HCT116 (cell line): ENCODE data around the gene OR10AD1. TPM values are rescaled to one million over a fixed set of nuclear protein-coding genes. Genes with fewer than 3 reads are reported as not detected.

ENCODE experiments used
- ATAC-seq: fragments of 200-7000 bp; cut with Tn5 transposase; 2 replicates; pipeline ENCODE4 v1.9.1; 2020; ENCODE audit warnings: mild to moderate bottlenecking, moderate library complexity
- BruUV-seq: library from RNA; stranded (reverse); fragments of 400-500 nt; replicated peaks from 2 replicates; lab custom pipeline; 2021; lab: Mats Ljungman, UMichigan
- CTCF ChIA-PET: fragments of 300-600 bp; sonication (Branson Sonifier 250); formaldehyde crosslinking; loops from one replicate; lab custom pipeline; 2021; ENCODE audit warnings: antibody characterized with exemption; lab: Charles Lee
- POLR2A ChIA-PET: fragments of 300-600, 350-600 bp; sonication (Branson Sonifier 250); formaldehyde crosslinking; loops from one replicate; lab custom pipeline; 2021; ENCODE audit warnings: antibody characterized with exemption; lab: Charles Lee
- RAD21 ChIA-PET, 2 experiments: fragments of 300-600 bp; sonication (Branson Sonifier 250); formaldehyde crosslinking; loops; one replicate each; lab custom pipeline; 2023; ENCODE audit warnings: low total read pairs in 2 of 2; ENCODE audit not compliant: uncharacterized antibody in 2 of 2, unreplicated experiment in 2 of 2, low non-redundant PET in 1 of 2; lab: Charles Lee
- DNase-seq: peaks from one replicate; pipeline ENCODE4 v3.0.0-alpha.2; 2010; ENCODE audit warnings: low read depth, low spot score
- H2AFZ ChIP-seq: fragments of 200-600 bp; shearing (Covaris generic), sonication (generic); 2 replicates; pipeline ENCODE4 v1.6.1; 2017; ENCODE audit warnings: low read depth, mixed run types, mixed read lengths, antibody characterized with exemption, low read length; ENCODE audit not compliant: poor library complexity, severe bottlenecking
- H3K27ac ChIP-seq: 2 replicates; pipeline ENCODE4 v1.5.1; 2012; ENCODE audit warnings: low read depth, low read length
- H3K27me3 ChIP-seq: fragments of 200-600 bp; sonication (generic); 2 replicates; pipeline ENCODE4 v1.6.1; 2016; ENCODE audit warnings: mixed run types, low read length, mixed read lengths; ENCODE audit not compliant: insufficient read depth
- H3K36me3 ChIP-seq, 2 experiments: fragments of 200-500 bp in 1 of 2; fragments of 200-600 bp in 1 of 2; sonication (Bioruptor generic) in 1 of 2; sonication (generic) in 1 of 2; 2 replicates each; pipeline versions ENCODE4 v1.5.1 to v1.6.1; 2014 to 2016; ENCODE audit warnings: low read length in 2 of 2, inconsistent platforms in 1 of 2, mixed read lengths in 1 of 2, mixed run types in 1 of 2; ENCODE audit not compliant: insufficient read depth in 2 of 2, control insufficient read depth in 1 of 2
- H3K4me1 ChIP-seq, 2 experiments: fragments of 200-600 bp in 1 of 2; sonication (generic) in 1 of 2; 2 replicates each; pipeline versions ENCODE4 v1.5.1 to v1.6.1; 2012 to 2017; ENCODE audit warnings: low read length in 2 of 2, inconsistent platforms in 1 of 2, mild to moderate bottlenecking in 1 of 2, mixed read lengths in 1 of 2, mixed run types in 1 of 2, moderate library complexity in 1 of 2; ENCODE audit not compliant: insufficient read depth in 2 of 2, control insufficient read depth in 1 of 2
- H3K4me2 ChIP-seq: fragments of 200-600 bp; sonication (generic); 2 replicates; pipeline ENCODE4 v1.6.1; 2017; ENCODE audit warnings: mixed run types, low read length, mixed read lengths
- H3K4me3 ChIP-seq, 2 experiments: fragments of 200-600 bp in 1 of 2; sonication (generic) in 1 of 2; replicated peaks in 1 of 2; 2 replicates each; pipeline ENCODE4 v1.5.1; 2011 to 2016; ENCODE audit warnings: low read length in 2 of 2, control low read depth in 1 of 2, low read depth in 1 of 2, mild to moderate bottlenecking in 1 of 2, mixed read lengths in 1 of 2, mixed run types in 1 of 2
- H3K79me2 ChIP-seq: fragments of 200-600 bp; sonication (generic); 2 replicates; pipeline ENCODE4 v1.6.1; 2017; ENCODE audit warnings: mild to moderate bottlenecking, mixed run types, low read length, moderate library complexity, mixed read lengths; ENCODE audit not compliant: insufficient read depth
- H3K9ac ChIP-seq: fragments of 200-600 bp; sonication (generic); 2 replicates; pipeline ENCODE4 v1.6.1; 2016; ENCODE audit warnings: low read length, mixed read lengths
- H3K9me2 ChIP-seq: fragments of 200-600 bp; sonication (generic), shearing (Covaris generic); 2 replicates; pipeline ENCODE4 v1.6.1; 2017; ENCODE audit warnings: mixed run types, mild to moderate bottlenecking, moderate library complexity; ENCODE audit not compliant: insufficient read depth
- H3K9me3 ChIP-seq, 2 experiments: fragments of 200-500 bp in 1 of 2; fragments of 200-600 bp in 1 of 2; sonication (Bioruptor generic) in 1 of 2; sonication (generic) in 1 of 2; 2 replicates each; pipeline ENCODE4 v1.6.1; 2014 to 2017; ENCODE audit warnings: low read length in 2 of 2, mixed read lengths in 2 of 2, inconsistent platforms in 1 of 2, low read depth in 1 of 2, mild to moderate bottlenecking in 1 of 2, mixed run types in 1 of 2, moderate library complexity in 1 of 2; ENCODE audit not compliant: control insufficient read depth in 1 of 2, insufficient read depth in 1 of 2
- H4K20me1 ChIP-seq: fragments of 200-600 bp; sonication (generic), shearing (Covaris generic); 2 replicates; pipeline ENCODE4 v1.6.1; 2017; ENCODE audit warnings: mixed run types, mild to moderate bottlenecking, moderate library complexity; ENCODE audit not compliant: insufficient read depth
- CBX3 ChIP-seq: IDR thresholded peaks from 2 replicates; pipeline ENCODE4 v1.6.1; 2012; ENCODE audit warnings: low read depth
- EGR1 ChIP-seq: IDR thresholded peaks from 2 replicates; pipeline ENCODE4 v1.6.1; 2012; ENCODE audit warnings: low read depth
- EZH2 ChIP-seq: fragments of 200-600 bp; sonication (generic); IDR thresholded peaks from 2 replicates; pipeline ENCODE4 v1.6.1; 2017; ENCODE audit warnings: antibody characterized with exemption, mixed run types
- FOSL1 ChIP-seq: IDR thresholded peaks from 2 replicates; pipeline ENCODE4 v1.6.1; 2012; ENCODE audit warnings: low read depth
- JUND ChIP-seq: IDR thresholded peaks from 2 replicates; pipeline ENCODE4 v1.6.1; 2012
- REST ChIP-seq: IDR thresholded peaks from 2 replicates; pipeline ENCODE4 v1.6.1; 2012; ENCODE audit warnings: low read depth
- SRF ChIP-seq: IDR thresholded peaks from 2 replicates; pipeline ENCODE4 v1.6.1; 2012; ENCODE audit warnings: low read depth
- TCF7L2 ChIP-seq: IDR thresholded peaks from 2 replicates; pipeline ENCODE4 v1.7.0; 2011; ENCODE audit warnings: borderline replicate concordance, inconsistent platforms; ENCODE audit not compliant: insufficient read depth, insufficient read length; ENCODE audit errors: extremely low read depth
- intact Hi-C: fragments of 100-400 bp; cut with micrococcal nuclease; formaldehyde crosslinking; loops from 2 replicates; pipeline ENCODE4 v1.10.0; 2022
- total RNA-seq: library from RNA; stranded (reverse); gene quantifications from one replicate; pipeline ENCODE4 v1.2.1, GENCODE V29; 2021; ENCODE audit not compliant: unreplicated experiment

Gene OR10AD1
- total RNA-seq, 1 experiment from 2014 or later: not detected

- Histone ChIP-seq H3K79me2 (no peaks in the 10 kb centered on the region), H3K4me3 (no peak overlapping the region), H3K36me3 (no peaks in the 10 kb centered on the region), H3K9me3 (no peaks in the 10 kb centered on the region), H3K27me3 (no peaks in the 10 kb centered on the region), H3K9me2 (no peaks in the 10 kb centered on the region), H2AFZ (no peak overlapping the region), H3K4me1 (peaks cover 5 to 10% of the 10 kb centered on the region in 2 experiments; a peak in 3 of 4 replicates), H3K27ac (no peak overlapping the region), H3K9ac (no peak overlapping the region), H3K4me2 (no peak overlapping the region), H4K20me1 (no peaks in the 10 kb centered on the region)
- BruUV-seq: no TSS peak
- CTCF ChIA-PET: no interaction called here
- ATAC-seq (no peak), DNase-seq (no peak)
- RAD21 ChIA-PET: no interaction called here
- TF ChIP-seq JUND: no peak
- no peak for TF ChIP-seq EZH2
- POLR2A ChIA-PET: no interaction called here
- intact Hi-C loops: loop anchor here (10.0 kb wide), 1 partner anchor 262 kb away; no protein-coding TSS in a partner anchor
Measured at GRCh38 chr12:48192861-48193260, 10.2 kb downstream of the OR10AD1 start.

GRCh38 chr12:48191096-48191495 is 12.0 kb downstream of the OR10AD1 start:
- ATAC-seq: no peak
- POLR2A ChIA-PET: no interaction called here

More at GRCh38 chr12:48191096-48191495, 12.0 kb downstream of the OR10AD1 start:
- no peak for TF ChIP-seq TCF7L2
- TF ChIP-seq SRF: no peak
- TF ChIP-seq CBX3: no peak
- TF ChIP-seq EGR1: no peak
- no peak for TF ChIP-seq FOSL1
- no peak for TF ChIP-seq EZH2
- no peak for TF ChIP-seq REST
- Histone ChIP-seq H3K27me3 (no peaks in the 10 kb centered on the region), H3K27ac (no peak overlapping the region), H3K4me2 (no peak overlapping the region), H3K36me3 (no peaks in the 10 kb centered on the region), H3K4me1 (peaks cover under 1 to 5% of the 10 kb centered on the region in 2 experiments; a peak in 2 of 4 replicates), H3K9ac (no peak overlapping the region), H3K4me3 (no peak overlapping the region), H2AFZ (no peak overlapping the region), H3K79me2 (no peaks in the 10 kb centered on the region), H4K20me1 (no peaks in the 10 kb centered on the region), H3K9me2 (no peaks in the 10 kb centered on the region), H3K9me3 (no peaks in the 10 kb centered on the region)
- intact Hi-C loops: loop anchor here (10.0 kb wide), 1 partner anchor 264 kb away; no protein-coding TSS in a partner anchor
- ChIA-PET CTCF (no interaction called here), RAD21 (no interaction called here)
- no TSS peak for BruUV-seq
- DNase-seq: no peak
